Glutamatergic neuron (in vitro differentiated cells): ENCODE results near the gene NFIC. TPM values are rescaled to one million over a fixed set of nuclear protein-coding genes. Genes with fewer than 3 reads are reported as not detected.

Source experiments
- DNase-seq: peaks from one replicate; pipeline ENCODE4 v3.0.0; 2022
- H3K27ac Mint-ChIP-seq: one replicate; pipeline ENCODE4 v1.8.0; 2020; ENCODE audit warnings: mild to moderate bottlenecking, mixed read lengths, inconsistent platforms; ENCODE audit not compliant: unreplicated experiment
- H3K27me3 Mint-ChIP-seq: one replicate; pipeline ENCODE4 v1.8.0; 2020; ENCODE audit warnings: mild to moderate bottlenecking, moderate library complexity, mixed read lengths, inconsistent platforms; ENCODE audit not compliant: unreplicated experiment
- H3K36me3 Mint-ChIP-seq: one replicate; pipeline ENCODE4 v1.8.0; 2020; ENCODE audit warnings: mild to moderate bottlenecking, mixed read lengths, inconsistent platforms; ENCODE audit not compliant: unreplicated experiment
- H3K4me1 Mint-ChIP-seq: one replicate; pipeline ENCODE4 v1.8.0; 2020; ENCODE audit warnings: mild to moderate bottlenecking, low read depth, mixed read lengths, inconsistent platforms; ENCODE audit not compliant: unreplicated experiment
- H3K4me3 Mint-ChIP-seq: one replicate; pipeline ENCODE4 v1.8.0; 2020; ENCODE audit warnings: mild to moderate bottlenecking, mixed read lengths, inconsistent platforms; ENCODE audit not compliant: unreplicated experiment
- H3K9me3 Mint-ChIP-seq: one replicate; pipeline ENCODE4 v1.8.0; 2020; ENCODE audit warnings: mild to moderate bottlenecking, moderate library complexity, mixed read lengths, inconsistent platforms; ENCODE audit not compliant: unreplicated experiment
- CTCF ChIP-seq: fragments of 200-600 bp; sonication (generic); IDR thresholded peaks from one replicate; pipeline ENCODE4 v1.5.0; 2021; ENCODE audit not compliant: partially characterized antibody, unreplicated experiment
- total RNA-seq: library from RNA; stranded (reverse); fragmentation: NEBNext Ultra II Directional; extraction: Animal tissue kit (Norgen Biotek cat#: 25700); gene quantifications from one replicate; pipeline ENCODE4 v1.2.1, GENCODE V29; 2021; ENCODE audit not compliant: unreplicated experiment

NFIC gene
- total RNA-seq, 1 donor from 2014 or later: 2.0 TPM

GRCh38 chr19:3512562-3513228 is 146.3 kb downstream of the NFIC start:
- no peak for DNase-seq
- Mint-ChIP-seq H3K4me3 (no peak overlapping the region), H3K27me3 (peaks cover 4% of the 10 kb centered on the region), H3K9me3 (no peaks in the 10 kb centered on the region), H3K4me1 (peaks cover 33% of the 10 kb centered on the region), H3K27ac (no peak overlapping the region), H3K36me3 (no peaks in the 10 kb centered on the region)
- TF ChIP-seq CTCF: no peak

- no peaks in the 10 kb centered on the region for H3K9me3 Mint-ChIP-seq
- no peak for DNase-seq
- no peak overlapping the region for H3K27ac Mint-ChIP-seq
- no peaks in the 10 kb centered on the region for H3K36me3 Mint-ChIP-seq
- no peak for TF ChIP-seq CTCF
- peak overlapping the region; percentile 22 for H3K4me3 Mint-ChIP-seq
- peaks cover 31% of the 10 kb centered on the region for H3K4me1 Mint-ChIP-seq
- H3K27me3 Mint-ChIP-seq: peaks cover 4% of the 10 kb centered on the region
Observed at GRCh38 chr19:3513229-3514140, 147.1 kb downstream of the NFIC start.

- H3K27me3 Mint-ChIP-seq: peaks cover 4% of the 10 kb centered on the region
- no peak for TF ChIP-seq CTCF
- H3K36me3 Mint-ChIP-seq: no peaks in the 10 kb centered on the region
- no peaks in the 10 kb centered on the region for H3K9me3 Mint-ChIP-seq
- H3K4me3 Mint-ChIP-seq: peak overlapping the region; percentile 16
- no peak overlapping the region for H3K27ac Mint-ChIP-seq
- peak; percentile 10 for DNase-seq
- peaks cover 25% of the 10 kb centered on the region for H3K4me1 Mint-ChIP-seq
Observed at GRCh38 chr19:3514930-3515329, 148.5 kb downstream of the NFIC start.

- H3K27ac Mint-ChIP-seq: peak overlapping the region; percentile 64
- peaks cover 26% of the 10 kb centered on the region for H3K4me1 Mint-ChIP-seq
- H3K9me3 Mint-ChIP-seq: peaks cover 2% of the 10 kb centered on the region
- peak overlapping the region; percentile 61 for H3K4me3 Mint-ChIP-seq
- DNase-seq: no peak
- TF ChIP-seq CTCF: no peak
- peaks cover 2% of the 10 kb centered on the region for H3K27me3 Mint-ChIP-seq
- peaks cover under 1% of the 10 kb centered on the region for H3K36me3 Mint-ChIP-seq
Observed at GRCh38 chr19:3515891-3516422, 149.6 kb downstream of the NFIC start.
